HG03575 (cell line): Measurements from ENCODE around the gene GABBR2.
"Not testable (repeated sequence)": the region's sequence is repeated elsewhere in the genome, so short reads cannot be mapped to it uniquely, and the experiment has no call there.

Experiments used
- ATAC-seq: cut with Tn5 transposase; IDR thresholded peaks from one replicate; pipeline ENCODE4 v1.9.1; 2021; ENCODE audit not compliant: unreplicated experiment, insufficient number of reproducible peaks, low FRiP score; ENCODE audit errors: extremely low read depth

GABBR2 gene

DNA sequence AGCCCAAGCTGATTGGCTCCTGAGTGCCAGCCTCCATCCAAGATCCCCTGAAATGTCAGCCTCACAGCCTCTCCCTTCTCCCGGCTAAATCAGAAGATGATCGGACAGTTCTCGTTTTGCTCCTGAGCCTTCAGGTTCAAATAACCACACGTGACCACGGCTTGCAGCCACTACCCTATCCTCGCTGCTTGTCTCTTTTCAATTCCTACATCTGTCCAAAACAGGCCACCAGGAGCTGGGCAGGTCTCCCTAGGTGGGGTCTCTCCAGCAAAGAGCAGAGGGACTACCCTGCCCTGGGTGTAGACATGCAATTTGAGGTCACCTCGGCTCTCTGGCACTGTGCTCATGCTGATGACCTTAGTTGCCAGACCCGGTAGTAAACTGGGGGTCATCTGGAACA, 229.3 kb downstream of the GABBR2 start:
- no peak for ATAC-seq

- ATAC-seq, result no peak
Observed at GRCh38 chr9:98477884-98478283, 230.9 kb downstream of the GABBR2 start.

- ATAC-seq, result no peak
Observed at GRCh38 chr9:98472216-98472615, 236.5 kb downstream of the GABBR2 start.

- ATAC-seq, result no peak
Observed at GRCh38 chr9:98471185-98471584, 237.6 kb downstream of the GABBR2 start.

DNA sequence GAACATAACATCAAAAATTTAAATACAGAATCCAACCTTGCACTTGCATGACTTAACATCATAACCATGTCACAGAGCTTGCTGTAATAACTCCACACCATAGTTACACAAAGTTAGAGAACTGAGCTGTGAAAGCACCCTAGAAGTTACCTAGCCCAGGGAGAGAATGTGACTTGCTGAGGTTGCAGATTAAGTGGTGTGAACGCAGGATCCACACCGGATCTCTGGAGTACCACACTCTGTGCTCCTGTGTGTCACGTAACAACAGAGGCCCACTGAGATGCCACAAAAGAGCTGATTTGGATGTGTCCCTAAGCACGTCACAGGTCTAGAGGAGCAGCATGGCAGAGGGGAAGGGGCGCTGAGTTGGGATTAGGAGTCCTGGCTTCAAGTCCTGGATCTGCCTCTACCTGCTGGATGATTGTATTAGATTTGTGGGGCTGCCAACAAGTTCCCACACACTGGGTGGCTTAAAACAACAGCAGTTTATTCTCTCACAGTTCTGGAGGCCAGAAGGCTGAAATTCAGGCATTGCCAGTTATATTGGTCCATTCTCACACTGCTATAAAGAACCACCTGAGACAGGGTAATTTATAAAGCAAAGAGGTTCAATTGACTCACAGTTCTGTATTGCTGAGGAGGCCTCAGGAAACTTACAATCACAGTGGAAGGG, 240.0 kb downstream of the GABBR2 start:
- no peak for ATAC-seq

DNA sequence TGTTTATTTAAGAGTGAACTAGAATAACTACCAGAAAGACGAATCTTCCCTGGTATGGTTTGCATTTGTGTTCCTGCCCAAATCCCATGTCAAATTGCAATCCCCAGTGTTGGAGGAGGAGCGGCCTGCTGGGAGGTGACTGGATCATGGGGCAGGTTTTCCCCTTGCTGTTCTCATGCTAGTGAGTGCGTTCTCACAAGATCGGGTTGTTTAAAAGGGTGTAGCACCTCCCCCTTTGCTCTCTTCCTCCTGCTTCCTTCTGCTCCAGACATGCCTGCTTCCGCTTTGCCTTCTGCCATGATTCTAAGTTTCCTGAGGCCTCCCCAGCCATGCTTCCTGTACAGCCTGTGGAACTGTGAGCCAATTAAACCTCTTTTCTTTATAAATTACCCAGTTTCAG, 242.9 kb downstream of the GABBR2 start:
- ATAC-seq, result no peak

DNA sequence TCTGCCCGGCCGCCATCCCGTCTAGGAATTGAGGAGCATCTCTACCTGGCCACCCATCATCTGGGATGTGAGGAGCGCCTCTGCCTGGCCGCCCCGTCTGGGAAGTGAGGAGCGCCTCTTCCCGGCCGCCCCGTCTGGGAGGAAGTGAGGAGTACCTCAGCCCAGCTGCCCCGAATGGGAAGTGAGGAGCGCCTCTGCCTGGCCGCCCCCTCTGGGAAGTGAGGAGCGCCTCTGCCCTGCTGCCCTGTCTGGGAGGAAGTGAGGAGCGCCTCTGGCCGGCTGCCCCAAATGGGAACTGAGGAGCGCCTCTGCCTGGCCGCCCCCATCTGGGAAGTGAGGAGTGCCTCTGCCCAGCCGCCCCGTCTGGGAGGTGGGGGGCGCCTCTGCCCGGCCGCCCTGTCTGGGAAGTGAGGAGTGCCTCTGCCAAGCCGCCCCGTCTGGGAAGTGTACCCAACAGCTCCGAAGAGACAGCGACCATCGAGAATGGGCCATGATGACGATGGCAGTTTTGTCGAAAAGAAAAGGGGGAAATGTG, 244.5 kb downstream of the GABBR2 start:
- not testable (repeated sequence) for ATAC-seq

- no peak for ATAC-seq
Observed at GRCh38 chr9:98462310-98462709, 246.4 kb downstream of the GABBR2 start.

- no peak for ATAC-seq
Observed at GRCh38 chr9:98460704-98461103, 248.0 kb downstream of the GABBR2 start.

DNA sequence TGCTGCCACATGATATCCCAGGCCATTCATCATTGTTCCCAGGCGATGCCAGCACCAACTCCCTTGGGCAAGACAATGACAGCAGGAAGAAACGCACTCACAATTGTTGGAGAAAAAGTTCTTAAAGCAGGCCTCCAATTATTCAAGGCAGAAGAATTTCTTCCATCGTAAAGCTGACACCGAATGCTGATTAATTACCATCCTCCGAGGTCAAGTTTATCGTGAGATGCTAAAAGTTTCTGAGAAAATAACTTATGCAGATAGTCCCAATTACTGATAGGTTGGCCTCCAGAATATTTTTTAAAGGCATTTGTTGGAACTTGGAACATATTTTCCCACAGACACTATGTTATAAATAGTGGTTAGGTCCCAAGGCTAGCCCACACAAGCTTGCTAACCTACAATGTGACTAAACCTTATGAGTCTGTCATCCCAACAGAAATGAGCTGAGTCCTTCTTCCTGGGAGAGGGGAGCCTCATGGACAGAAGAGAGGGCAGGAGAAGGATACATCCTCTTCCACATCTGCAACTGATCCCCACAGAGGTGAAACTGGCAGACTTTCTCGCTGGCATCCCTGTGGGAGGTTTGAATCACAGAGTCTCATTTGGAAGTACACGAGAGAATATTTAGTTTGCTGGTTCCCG, 250.9 kb downstream of the GABBR2 start:
- no peak for ATAC-seq

DNA sequence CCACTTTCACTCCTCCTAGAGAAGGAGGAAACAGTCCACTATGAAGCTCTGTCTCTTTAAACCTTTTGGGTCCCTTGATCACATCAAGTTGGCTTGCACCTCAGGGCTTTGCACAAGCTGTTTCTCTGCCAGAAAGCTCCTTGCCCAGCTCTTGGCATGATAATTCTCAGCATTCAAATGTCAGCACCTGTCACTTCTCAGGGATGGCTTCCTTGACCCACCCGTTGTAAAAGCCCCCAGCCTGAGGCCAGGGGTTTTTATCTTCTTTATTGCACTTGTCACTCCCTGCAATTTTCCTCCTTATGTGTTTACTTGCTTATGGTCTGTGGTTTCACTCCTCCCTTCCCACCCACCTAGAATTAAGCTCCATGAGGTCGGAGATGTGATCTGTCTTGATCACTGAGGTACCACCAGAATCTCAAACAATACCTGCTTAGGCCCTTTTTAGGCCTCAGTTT, 252.6 kb downstream of the GABBR2 start:
- no peak for ATAC-seq

GRCh38 chr9:98455256-98456155, 253.2 kb downstream of the GABBR2 start:
- ATAC-seq, result no peak

GRCh38 chr9:98453589-98454311, 255.0 kb downstream of the GABBR2 start:
- no peak for ATAC-seq

DNA sequence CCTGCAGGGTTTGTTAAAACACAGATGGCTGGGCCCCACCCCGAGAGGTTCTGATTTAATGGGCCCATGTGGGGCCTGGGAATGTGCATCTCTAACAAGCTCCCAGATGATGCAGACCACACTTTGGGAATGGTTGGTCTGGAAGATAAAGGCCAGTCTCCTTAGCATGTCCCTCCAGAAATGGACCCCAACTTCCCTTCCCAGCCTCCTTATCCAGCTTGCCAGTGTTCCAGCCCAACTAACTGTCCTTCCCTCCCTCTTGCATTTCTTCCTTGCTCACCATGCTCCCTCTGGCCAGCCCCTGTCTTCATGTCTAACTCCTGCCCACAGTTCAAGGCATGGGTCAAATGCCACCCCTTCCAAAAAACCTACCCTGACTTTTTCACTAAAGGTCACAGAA, 257.2 kb downstream of the GABBR2 start:
- ATAC-seq, result no peak

DNA sequence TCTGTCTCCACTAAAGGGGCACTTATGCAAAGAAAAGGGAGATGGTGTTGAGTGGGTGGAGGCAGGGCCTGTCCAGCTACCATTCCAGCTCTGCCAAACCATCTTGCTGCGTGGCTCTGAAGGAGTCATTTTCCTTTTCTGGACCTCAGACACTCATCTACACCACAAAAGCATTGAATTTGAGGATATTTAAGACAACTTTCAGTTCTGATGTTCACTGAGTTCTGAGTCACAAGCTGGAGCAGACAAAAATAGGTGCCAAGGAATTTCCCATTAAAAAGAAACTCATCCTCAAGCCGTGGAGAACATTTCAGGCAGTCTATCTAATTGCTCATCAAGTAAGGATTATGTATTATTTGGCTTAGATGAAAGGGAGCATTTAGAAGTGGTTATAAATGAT, 258.2 kb downstream of the GABBR2 start:
- no peak for ATAC-seq

- no peak for ATAC-seq
Observed at GRCh38 chr9:98449871-98450270, 258.9 kb downstream of the GABBR2 start.

GRCh38 chr9:98445576-98445975, 263.2 kb downstream of the GABBR2 start:
- ATAC-seq, result no peak

DNA sequence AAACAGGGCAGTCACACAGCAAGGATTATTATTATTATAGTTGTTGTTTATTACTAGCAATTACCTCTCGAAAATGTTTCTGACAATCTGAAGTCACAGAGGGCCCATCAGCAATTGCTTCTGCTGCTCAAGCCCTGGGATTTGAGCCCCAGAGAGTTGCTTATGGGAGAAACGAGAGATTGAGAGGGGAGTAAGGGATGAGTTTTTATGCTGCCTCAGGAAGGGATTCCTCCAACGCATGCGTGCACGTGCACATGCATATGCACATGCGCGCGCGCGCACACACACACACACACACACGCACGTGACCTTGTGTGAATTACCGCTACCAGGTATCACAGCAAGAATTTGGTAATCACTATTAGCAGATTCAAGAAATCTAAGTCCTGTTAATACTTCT, 264.1 kb downstream of the GABBR2 start:
- no peak for ATAC-seq

- no peak for ATAC-seq
Observed at GRCh38 chr9:98442541-98442940, 266.2 kb downstream of the GABBR2 start.
